Esophagus squamous epithelium (tissue), 4 donors: ENCODE data around the gene MUTYH.

Source experiments
- POLR2A ChIP-seq, 4 donors: fragments of 450-650 bp; IDR thresholded peaks; one replicate each; pipeline ENCODE4 v1.6.1; 2017; ENCODE audit warnings: antibody characterized with exemption in 4 of 4, mild to moderate bottlenecking in 4 of 4, moderate library complexity in 3 of 4
- TF ChIP-seq, protein P1 (sequence below), 6 experiments: fragments of 450-650 bp in 4 of 6; fragments of 200-600 bp in 2 of 6; sonication (generic) in 2 of 6; IDR thresholded peaks; one replicate each; pipeline ENCODE4 v1.5.1; 2016 to 2019; ENCODE audit warnings: antibody characterized with exemption in 6 of 6, mild to moderate bottlenecking in 4 of 6, moderate library complexity in 4 of 6

DNA sequence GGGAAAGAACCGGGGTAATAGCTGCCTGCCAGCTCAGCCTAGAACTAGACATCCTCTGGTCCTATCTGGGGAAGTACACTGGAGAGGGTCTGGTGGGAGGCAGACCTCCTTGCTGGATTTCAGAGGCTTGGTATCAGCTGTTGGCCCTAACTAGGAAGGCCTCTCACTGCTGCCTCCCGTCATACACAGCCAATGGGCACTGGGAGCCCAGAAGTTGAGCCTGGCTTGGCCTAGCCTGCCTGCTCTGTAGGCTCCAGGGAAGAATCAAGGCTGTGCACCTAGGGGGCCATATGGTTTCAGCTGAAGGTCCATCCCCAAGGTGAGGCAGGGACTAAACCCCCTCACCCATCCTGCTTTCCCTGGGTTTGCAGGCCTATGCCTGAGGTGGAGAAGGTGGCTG, 4.3 kb upstream of the MUTYH start:
- TF ChIP-seq, protein P1, sequence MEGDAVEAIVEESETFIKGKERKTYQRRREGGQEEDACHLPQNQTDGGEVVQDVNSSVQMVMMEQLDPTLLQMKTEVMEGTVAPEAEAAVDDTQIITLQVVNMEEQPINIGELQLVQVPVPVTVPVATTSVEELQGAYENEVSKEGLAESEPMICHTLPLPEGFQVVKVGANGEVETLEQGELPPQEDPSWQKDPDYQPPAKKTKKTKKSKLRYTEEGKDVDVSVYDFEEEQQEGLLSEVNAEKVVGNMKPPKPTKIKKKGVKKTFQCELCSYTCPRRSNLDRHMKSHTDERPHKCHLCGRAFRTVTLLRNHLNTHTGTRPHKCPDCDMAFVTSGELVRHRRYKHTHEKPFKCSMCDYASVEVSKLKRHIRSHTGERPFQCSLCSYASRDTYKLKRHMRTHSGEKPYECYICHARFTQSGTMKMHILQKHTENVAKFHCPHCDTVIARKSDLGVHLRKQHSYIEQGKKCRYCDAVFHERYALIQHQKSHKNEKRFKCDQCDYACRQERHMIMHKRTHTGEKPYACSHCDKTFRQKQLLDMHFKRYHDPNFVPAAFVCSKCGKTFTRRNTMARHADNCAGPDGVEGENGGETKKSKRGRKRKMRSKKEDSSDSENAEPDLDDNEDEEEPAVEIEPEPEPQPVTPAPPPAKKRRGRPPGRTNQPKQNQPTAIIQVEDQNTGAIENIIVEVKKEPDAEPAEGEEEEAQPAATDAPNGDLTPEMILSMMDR (IDR thresholded peaks at IDR 0.05), result no peak
- no peak for TF ChIP-seq POLR2A (IDR thresholded peaks at IDR 0.05)
